ENCODE results near the gene EFCAB11. TPM values are rescaled to one million over a fixed set of nuclear protein-coding genes. Genes with fewer than 3 reads are reported as not detected.

The EFCAB11 gene
- polyA plus RNA-seq, 1 donor (not counting 4 experiments of a cell fraction or from before 2014, with no cell fraction given): 12.9 TPM

GRCh38 chr14:89957376-89957775, 2.8 kb upstream of the EFCAB11 start:
- FAIRE-seq: no peak
- H4K20me1 ChIP-seq (ENCODE audit: control insufficient read depth, extremely low read depth, insufficient read depth, low read length): no peaks in the 10 kb centered on the region
- no peaks in the 10 kb centered on the region for H3K9me3 ChIP-seq (ENCODE audit: control insufficient read depth, low read depth, low read length)
- peaks cover 18% of the 10 kb centered on the region for H3K4me1 ChIP-seq (ENCODE audit: control insufficient read depth, extremely low read depth, insufficient read depth, low read length)
- H2AFZ ChIP-seq (ENCODE audit: control insufficient read depth, low read length): no peak overlapping the region
- peaks cover 26% of the 10 kb centered on the region for H3K79me2 ChIP-seq (ENCODE audit: control insufficient read depth, insufficient read depth, low read length)
- peak overlapping the region; percentile 90 for H3K4me2 ChIP-seq (ENCODE audit: control insufficient read depth, extremely low read depth, insufficient read depth, low read depth, low read length)
- no peaks in the 10 kb centered on the region for H3K27me3 ChIP-seq (ENCODE audit: control insufficient read depth, extremely low read depth, insufficient read depth, low read length)
- no peak for DNase-seq (ENCODE audit: low read depth, low spot score)
- H3K27ac ChIP-seq (ENCODE audit: control insufficient read depth, insufficient read depth, low read length): no peak overlapping the region
- H3K36me3 ChIP-seq (ENCODE audit: control insufficient read depth in 2 of 2, extremely low read depth in 1 of 2, insufficient read depth in 2 of 2, low read length in 2 of 2): peaks cover 6 to 10% of the 10 kb centered on the region in 2 experiments
- H3K4me3 ChIP-seq (ENCODE audit: control insufficient read depth in 2 of 3, extremely low read depth in 1 of 3, insufficient read depth in 2 of 3, low read depth in 1 of 3, low read length in 3 of 3): peak overlapping the region in 1 of 3 experiments; percentile 95
- TF ChIP-seq EZH2 (IDR thresholded peaks at IDR 0.05; ENCODE audit: low read length): no peak
- TF ChIP-seq, protein P1, sequence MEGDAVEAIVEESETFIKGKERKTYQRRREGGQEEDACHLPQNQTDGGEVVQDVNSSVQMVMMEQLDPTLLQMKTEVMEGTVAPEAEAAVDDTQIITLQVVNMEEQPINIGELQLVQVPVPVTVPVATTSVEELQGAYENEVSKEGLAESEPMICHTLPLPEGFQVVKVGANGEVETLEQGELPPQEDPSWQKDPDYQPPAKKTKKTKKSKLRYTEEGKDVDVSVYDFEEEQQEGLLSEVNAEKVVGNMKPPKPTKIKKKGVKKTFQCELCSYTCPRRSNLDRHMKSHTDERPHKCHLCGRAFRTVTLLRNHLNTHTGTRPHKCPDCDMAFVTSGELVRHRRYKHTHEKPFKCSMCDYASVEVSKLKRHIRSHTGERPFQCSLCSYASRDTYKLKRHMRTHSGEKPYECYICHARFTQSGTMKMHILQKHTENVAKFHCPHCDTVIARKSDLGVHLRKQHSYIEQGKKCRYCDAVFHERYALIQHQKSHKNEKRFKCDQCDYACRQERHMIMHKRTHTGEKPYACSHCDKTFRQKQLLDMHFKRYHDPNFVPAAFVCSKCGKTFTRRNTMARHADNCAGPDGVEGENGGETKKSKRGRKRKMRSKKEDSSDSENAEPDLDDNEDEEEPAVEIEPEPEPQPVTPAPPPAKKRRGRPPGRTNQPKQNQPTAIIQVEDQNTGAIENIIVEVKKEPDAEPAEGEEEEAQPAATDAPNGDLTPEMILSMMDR (optimal IDR thresholded peaks at IDR 0.05 in 1 of 3, IDR thresholded peaks at IDR 0.05 in 1 of 3, conservative IDR thresholded peaks at IDR 0.05 in 1 of 3; ENCODE audit: extremely low read depth in 1 of 3, insufficient read depth in 2 of 3, low read length in 3 of 3): no peak
- dilution Hi-C loops (cut with MboI; ENCODE audit: extremely low pct_ligation_motif_present, low sequenced_read_pairs): no loop called here
- no peak overlapping the region for H3K9ac ChIP-seq (ENCODE audit: control insufficient read depth, extremely low read depth, insufficient read depth, low read length)
- no peaks in the 10 kb centered on the region for H3K9me1 ChIP-seq (ENCODE audit: control insufficient read depth, extremely low read depth, insufficient read depth, low read length)

DNA sequence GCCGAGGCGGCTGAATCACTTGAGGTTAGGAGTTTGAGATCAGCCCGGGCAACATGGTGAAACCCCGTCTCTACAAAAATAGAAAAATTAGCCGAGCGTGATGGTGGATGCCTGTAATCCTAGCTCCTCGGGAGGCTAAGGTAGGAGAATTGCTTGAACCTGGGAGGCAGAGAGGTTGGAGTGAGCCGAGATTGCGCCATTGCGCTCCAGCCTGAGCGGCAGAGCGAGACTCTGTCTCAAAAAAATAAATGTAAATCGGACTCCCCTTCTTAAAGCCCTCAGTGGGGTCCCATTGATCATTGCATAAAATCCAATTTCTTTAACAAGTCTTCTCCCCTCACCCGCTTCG, 2.1 kb upstream of the EFCAB11 start:
- H2AFZ ChIP-seq (ENCODE audit: control insufficient read depth, low read length): peak overlapping the region; percentile 52
- no peaks in the 10 kb centered on the region for H3K27me3 ChIP-seq (ENCODE audit: control insufficient read depth, extremely low read depth, insufficient read depth, low read length)
- H4K20me1 ChIP-seq (ENCODE audit: control insufficient read depth, extremely low read depth, insufficient read depth, low read length): no peaks in the 10 kb centered on the region
- TF ChIP-seq, protein P1 (optimal IDR thresholded peaks at IDR 0.05 in 1 of 3, IDR thresholded peaks at IDR 0.05 in 1 of 3, conservative IDR thresholded peaks at IDR 0.05 in 1 of 3; ENCODE audit: extremely low read depth in 1 of 3, insufficient read depth in 2 of 3, low read length in 3 of 3): no peak
- no peak for TF ChIP-seq EZH2 (IDR thresholded peaks at IDR 0.05; ENCODE audit: low read length)
- no peaks in the 10 kb centered on the region for H3K9me1 ChIP-seq (ENCODE audit: control insufficient read depth, extremely low read depth, insufficient read depth, low read length)
- H3K9me3 ChIP-seq (ENCODE audit: control insufficient read depth, low read depth, low read length): no peaks in the 10 kb centered on the region
- FAIRE-seq (no peak), DNase-seq (ENCODE audit: low read depth, low spot score) (no peak)
- peak overlapping the region; percentile 90 for H3K4me2 ChIP-seq (ENCODE audit: control insufficient read depth, extremely low read depth, insufficient read depth, low read depth, low read length)
- dilution Hi-C loops (cut with MboI; ENCODE audit: extremely low pct_ligation_motif_present, low sequenced_read_pairs): no loop called here
- H3K4me1 ChIP-seq (ENCODE audit: control insufficient read depth, extremely low read depth, insufficient read depth, low read length): peaks cover 18% of the 10 kb centered on the region
- H3K36me3 ChIP-seq (ENCODE audit: control insufficient read depth in 2 of 2, extremely low read depth in 1 of 2, insufficient read depth in 2 of 2, low read length in 2 of 2): peaks cover 6 to 10% of the 10 kb centered on the region in 2 experiments
- peak overlapping the region; percentile 88 for H3K9ac ChIP-seq (ENCODE audit: control insufficient read depth, extremely low read depth, insufficient read depth, low read length)
- peaks cover 26% of the 10 kb centered on the region for H3K79me2 ChIP-seq (ENCODE audit: control insufficient read depth, insufficient read depth, low read length)
- peak overlapping the region; percentile 54 to 95 (median 76) for H3K4me3 ChIP-seq (ENCODE audit: control insufficient read depth in 2 of 3, extremely low read depth in 1 of 3, insufficient read depth in 2 of 3, low read depth in 1 of 3, low read length in 3 of 3)
- H3K27ac ChIP-seq (ENCODE audit: control insufficient read depth, insufficient read depth, low read length): peak overlapping the region; percentile 88
